Activated B cell treated with CpG ODN at 0.5 μM for 24 hours (primary cell): ENCODE results near the gene CLDN11. TPM values are rescaled to one million over a fixed set of nuclear protein-coding genes. Genes with fewer than 3 reads are reported as not detected.

Experiments used
- ATAC-seq: fragments of 200-7000 bp; cut with Tn5 transposase; one replicate; pipeline ENCODE4 v1.10.0; 2021; ENCODE audit warnings: low read depth, mild to moderate bottlenecking, moderate library complexity
- CTCF ChIA-PET: fragments of 350-600 bp; sonication (Branson Sonifier 250); formaldehyde crosslinking; loops from one replicate; lab custom pipeline; 2021; ENCODE audit warnings: antibody characterized with exemption; lab: Charles Lee
- POLR2A ChIA-PET: fragments of 350-600 bp; sonication (Branson Sonifier 250); formaldehyde crosslinking; loops from one replicate; lab custom pipeline; 2021; ENCODE audit warnings: antibody characterized with exemption; lab: Charles Lee
- DNase-seq: peaks from one replicate; pipeline ENCODE4 v3.0.0; 2022
- H3K27ac Mint-ChIP-seq: one replicate; pipeline ENCODE4 v1.8.0; 2020; ENCODE audit warnings: mixed read lengths
- H3K27me3 Mint-ChIP-seq: one replicate; pipeline ENCODE4 v1.8.0; 2021; ENCODE audit warnings: mixed read lengths
- H3K36me3 Mint-ChIP-seq: one replicate; pipeline ENCODE4 v1.8.0; 2021; ENCODE audit warnings: low read depth, mixed read lengths
- H3K4me1 Mint-ChIP-seq: one replicate; pipeline ENCODE4 v1.8.0; 2021; ENCODE audit warnings: mixed read lengths
- H3K4me3 Mint-ChIP-seq: one replicate; pipeline ENCODE4 v1.8.0; 2020; ENCODE audit warnings: mild to moderate bottlenecking, mixed read lengths
- H3K9me3 Mint-ChIP-seq: one replicate; pipeline ENCODE4 v1.8.0; 2020; ENCODE audit warnings: mixed read lengths
- intact Hi-C: fragments of 100-400 bp; cut with micrococcal nuclease; formaldehyde crosslinking; loops from one replicate; pipeline ENCODE4 v1.15.1; 2024
- total RNA-seq: library from RNA; stranded (reverse); gene quantifications from 2 replicates; pipeline ENCODE4 v1.2.3, GENCODE V29; 2022
- TF ChIP-seq, protein P1 (sequence below): fragments of 200-600 bp; IDR thresholded peaks from one replicate; pipeline ENCODE4 v1.8.0; 2022; ENCODE audit warnings: antibody characterized with exemption, mild to moderate bottlenecking

Gene CLDN11
- total RNA-seq, 1 donor from 2014 or later, result 0.69 TPM

DNA sequence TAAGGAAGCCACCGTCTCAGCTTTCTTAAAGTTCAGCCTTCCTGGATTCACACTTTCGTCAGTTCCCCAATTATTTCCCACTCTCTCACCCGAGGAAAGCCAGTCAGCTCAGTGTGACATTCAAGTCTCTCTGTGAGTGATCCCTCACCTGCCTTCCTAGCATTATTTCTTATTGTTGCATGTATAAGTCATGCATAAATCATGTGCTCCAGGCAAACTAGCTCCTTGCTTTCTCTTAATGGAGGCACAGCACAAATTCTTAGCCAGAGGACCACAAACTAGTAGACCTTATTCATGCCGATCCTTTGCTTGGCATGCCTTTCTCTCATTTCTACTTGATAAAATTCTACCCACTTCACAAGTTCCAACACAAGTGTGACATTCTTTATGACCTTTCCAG is 44.3 kb downstream of the CLDN11 start:
- TF ChIP-seq, protein P1, sequence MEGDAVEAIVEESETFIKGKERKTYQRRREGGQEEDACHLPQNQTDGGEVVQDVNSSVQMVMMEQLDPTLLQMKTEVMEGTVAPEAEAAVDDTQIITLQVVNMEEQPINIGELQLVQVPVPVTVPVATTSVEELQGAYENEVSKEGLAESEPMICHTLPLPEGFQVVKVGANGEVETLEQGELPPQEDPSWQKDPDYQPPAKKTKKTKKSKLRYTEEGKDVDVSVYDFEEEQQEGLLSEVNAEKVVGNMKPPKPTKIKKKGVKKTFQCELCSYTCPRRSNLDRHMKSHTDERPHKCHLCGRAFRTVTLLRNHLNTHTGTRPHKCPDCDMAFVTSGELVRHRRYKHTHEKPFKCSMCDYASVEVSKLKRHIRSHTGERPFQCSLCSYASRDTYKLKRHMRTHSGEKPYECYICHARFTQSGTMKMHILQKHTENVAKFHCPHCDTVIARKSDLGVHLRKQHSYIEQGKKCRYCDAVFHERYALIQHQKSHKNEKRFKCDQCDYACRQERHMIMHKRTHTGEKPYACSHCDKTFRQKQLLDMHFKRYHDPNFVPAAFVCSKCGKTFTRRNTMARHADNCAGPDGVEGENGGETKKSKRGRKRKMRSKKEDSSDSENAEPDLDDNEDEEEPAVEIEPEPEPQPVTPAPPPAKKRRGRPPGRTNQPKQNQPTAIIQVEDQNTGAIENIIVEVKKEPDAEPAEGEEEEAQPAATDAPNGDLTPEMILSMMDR, result no peak
- Mint-ChIP-seq H3K4me1 (no peaks in the 10 kb centered on the region), H3K36me3 (no peaks in the 10 kb centered on the region), H3K9me3 (no peaks in the 10 kb centered on the region), H3K4me3 (no peak overlapping the region), H3K27me3 (peaks cover 35% of the 10 kb centered on the region), H3K27ac (no peak overlapping the region)
- intact Hi-C loops, result no loop called here
- DNase-seq (no peak), ATAC-seq (no peak)
- CTCF ChIA-PET, result no interaction called here
- POLR2A ChIA-PET, result no interaction called here

DNA sequence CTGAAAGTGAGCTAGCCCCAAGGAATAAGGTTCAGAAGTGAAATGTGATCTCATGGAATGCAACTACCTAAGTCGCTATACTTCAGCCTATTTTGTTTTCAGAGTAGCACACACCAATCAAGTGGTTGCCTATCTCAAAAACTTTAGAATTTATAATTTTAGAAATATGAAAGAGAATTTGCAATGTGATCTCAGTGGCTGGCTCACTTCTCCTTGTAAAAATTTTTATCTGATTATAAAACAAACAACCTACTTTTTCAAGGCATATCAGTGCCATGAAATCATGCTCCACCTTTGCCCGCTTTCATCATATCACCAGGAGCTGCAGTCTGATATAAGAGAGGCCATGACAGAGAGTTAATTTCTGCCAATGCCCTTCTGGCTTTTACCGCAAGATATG is 47.3 kb downstream of the CLDN11 start:
- Mint-ChIP-seq H3K4me1 (no peaks in the 10 kb centered on the region), H3K36me3 (no peaks in the 10 kb centered on the region), H3K9me3 (no peaks in the 10 kb centered on the region), H3K27ac (no peak overlapping the region), H3K27me3 (peaks cover 39% of the 10 kb centered on the region), H3K4me3 (no peak overlapping the region)
- ATAC-seq (no peak), DNase-seq (no peak)
- TF ChIP-seq, protein P1, result no peak
- ChIA-PET POLR2A (no interaction called here), CTCF (no interaction called here)
- intact Hi-C loops, result no loop called here

DNA sequence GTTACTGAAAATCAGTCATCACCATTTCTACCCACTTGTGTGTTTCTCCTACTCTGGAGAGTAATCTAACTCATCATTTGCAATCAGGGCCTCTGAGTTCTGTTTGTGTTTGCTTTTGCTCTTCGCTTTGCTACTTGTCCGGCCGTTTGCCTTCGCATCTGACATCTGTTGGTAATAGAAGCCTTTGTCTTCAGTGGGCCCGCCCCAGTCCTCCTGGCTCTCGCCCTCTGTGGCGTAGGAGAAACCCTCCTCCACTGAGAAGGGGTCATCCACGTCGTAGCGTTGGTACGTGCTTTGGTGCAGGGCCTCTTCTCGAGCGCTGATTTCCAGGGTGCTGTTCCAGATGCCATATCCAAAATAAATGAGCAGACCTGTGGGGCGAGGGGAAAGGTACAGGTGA is 48.3 kb downstream of the CLDN11 start:
- ATAC-seq, result no peak

DNA sequence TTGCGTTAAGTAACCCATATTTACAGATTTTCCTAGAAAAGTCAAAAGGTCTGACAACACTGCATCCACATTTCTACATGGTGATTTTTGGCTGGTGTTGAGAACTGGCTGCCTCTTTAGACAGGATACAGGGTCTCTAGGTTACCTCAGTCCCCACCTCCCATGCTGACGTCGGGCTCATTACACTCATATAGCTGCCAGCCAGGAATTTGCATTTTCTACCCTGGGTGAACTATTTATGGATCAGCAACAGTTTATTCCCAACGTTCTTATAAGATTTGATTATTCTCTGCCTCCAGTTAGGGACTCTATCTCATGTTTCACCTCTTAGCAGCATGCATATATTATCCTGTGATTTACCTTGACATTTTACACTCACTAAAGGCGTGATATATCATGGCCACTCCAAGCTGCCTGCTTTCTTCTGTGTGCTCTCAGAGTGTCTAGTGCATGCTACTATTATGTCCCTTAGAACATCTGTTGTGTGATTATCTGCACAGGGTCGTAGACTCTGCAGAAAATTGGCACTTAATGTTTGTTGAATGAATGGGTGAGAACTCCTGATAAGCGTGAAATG is 49.0 kb downstream of the CLDN11 start:
- Mint-ChIP-seq H3K4me3 (no peak overlapping the region), H3K36me3 (no peaks in the 10 kb centered on the region), H3K27me3 (peaks cover 31% of the 10 kb centered on the region), H3K27ac (no peak overlapping the region), H3K9me3 (no peaks in the 10 kb centered on the region), H3K4me1 (no peaks in the 10 kb centered on the region)
- ChIA-PET CTCF (no interaction called here), POLR2A (no interaction called here)
- intact Hi-C loops, result no loop called here
- TF ChIP-seq, protein P1, result no peak
- no peak for ATAC-seq
- DNase-seq, result no peak

More for the DNA sequence above, 48.3 kb downstream of the CLDN11 start:
- H3K27me3 Mint-ChIP-seq, result peaks cover 33% of the 10 kb centered on the region
- intact Hi-C loops, result no loop called here
- H3K4me1 Mint-ChIP-seq, result no peaks in the 10 kb centered on the region
- no peak for DNase-seq
- POLR2A ChIA-PET, result no interaction called here
- H3K9me3 Mint-ChIP-seq, result no peaks in the 10 kb centered on the region
- TF ChIP-seq, protein P1, result no peak
- no peak overlapping the region for H3K27ac Mint-ChIP-seq
- H3K36me3 Mint-ChIP-seq, result no peaks in the 10 kb centered on the region
- CTCF ChIA-PET, result no interaction called here
- H3K4me3 Mint-ChIP-seq, result no peak overlapping the region

DNA sequence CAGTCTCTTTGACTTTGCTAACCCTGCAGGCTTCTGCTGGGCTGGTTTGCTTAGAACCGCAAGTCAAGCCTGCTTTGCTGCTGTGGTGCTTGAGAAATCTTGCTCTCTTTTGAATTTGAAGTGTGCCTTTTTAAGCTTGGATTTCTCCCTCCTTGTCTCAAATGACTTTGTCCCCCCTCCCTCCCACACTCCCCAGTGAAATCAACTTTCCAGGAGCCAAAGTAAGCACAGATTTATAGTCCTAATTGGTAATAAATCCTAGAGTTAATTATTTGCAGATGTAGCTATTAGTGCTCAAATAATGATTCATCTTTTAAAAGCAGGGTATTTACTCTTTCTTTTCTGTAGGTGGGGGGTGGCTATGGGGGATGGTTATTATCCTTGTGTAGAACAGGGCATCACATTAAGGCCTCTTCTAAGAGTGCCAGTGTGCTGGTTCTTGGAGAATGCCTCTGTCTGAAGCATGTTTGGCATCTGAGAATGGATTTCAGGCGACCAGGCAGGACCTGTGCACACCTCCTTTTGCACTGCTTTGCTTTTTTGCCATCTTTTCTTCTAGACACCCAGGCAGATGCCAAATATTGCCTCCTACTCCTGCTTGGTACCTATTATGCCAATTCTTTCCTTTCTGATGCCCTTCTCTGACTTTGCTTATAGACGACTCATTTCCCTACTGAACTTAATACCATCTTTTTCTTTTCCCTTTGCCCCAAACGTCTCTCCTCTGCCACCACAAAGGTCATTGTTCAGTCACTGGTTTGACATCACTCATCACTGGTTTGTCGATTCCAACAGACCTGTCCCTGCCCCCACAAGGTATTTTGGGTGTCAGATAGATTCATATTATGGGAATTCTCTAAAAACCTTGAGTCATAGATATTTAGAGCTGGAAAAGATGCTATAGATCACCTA is 50.7 kb downstream of the CLDN11 start:
- peaks cover 28% of the 10 kb centered on the region for H3K27me3 Mint-ChIP-seq
- no peaks in the 10 kb centered on the region for H3K9me3 Mint-ChIP-seq
- DNase-seq, result no peak
- TF ChIP-seq, protein P1, result no peak
- POLR2A ChIA-PET, result no interaction called here
- no peaks in the 10 kb centered on the region for H3K4me1 Mint-ChIP-seq
- CTCF ChIA-PET, result no interaction called here
- H3K36me3 Mint-ChIP-seq, result no peaks in the 10 kb centered on the region
- H3K4me3 Mint-ChIP-seq, result no peak overlapping the region
- H3K27ac Mint-ChIP-seq, result no peak overlapping the region
- intact Hi-C loops, result no loop called here
- no peak for ATAC-seq
